A549 (cell line): ENCODE data around the gene MGAT5. TPM values are rescaled to one million over a fixed set of nuclear protein-coding genes. Genes with fewer than 3 reads are reported as not detected.

ENCODE experiments used
- ATAC-seq, 2 experiments: fragments of 200-7000 bp in 1 of 2; fragments of >200 bp in 1 of 2; cut with Nextera tagmentation in 1 of 2; cut with Tn5 transposase in 1 of 2; 3 replicates each; pipeline versions ENCODE4 v1.8.0 to v1.9.1; 2018 to 2020; ENCODE audit warnings: mild to moderate bottlenecking in 1 of 2, moderate library complexity in 1 of 2
- CTCF ChIA-PET: fragments of 300-600 bp; sonication (Branson Sonifier 250); formaldehyde crosslinking; extraction: SDS; loops from one replicate; lab custom pipeline; 2021; ENCODE audit warnings: antibody characterized with exemption, inconsistent platforms; lab: Yijun Ruan, JAX
- POLR2A ChIA-PET: fragments of 350-600 bp; formaldehyde crosslinking; extraction: SDS; loops from one replicate; lab custom pipeline; 2021; ENCODE audit warnings: antibody characterized with exemption, inconsistent platforms; lab: Yijun Ruan, JAX
- DNase-seq, 2 experiments: peaks; one replicate each; pipeline versions ENCODE4 v3.0.0 to v3.0.0-alpha.2; 2011 to 2016; ENCODE audit warnings: low read depth in 1 of 2, low spot score in 1 of 2
- FAIRE-seq: peaks from 2 replicates; lab custom pipeline; 2011; peaks lifted over from hg19 to GRCh38; lab: Jason Lieb, UNC
- H3K27ac ChIP-seq, 2 experiments: fragments of >200 bp; sonication (Bioruptor Twin); formaldehyde crosslinking; 3 replicates each; pipeline ENCODE4 v1.5.1; 2016 to 2017
- H3K4me1 ChIP-seq: fragments of >200 bp; sonication (Bioruptor Twin); formaldehyde crosslinking; 3 replicates; pipeline ENCODE4 v1.6.1; 2016
- H3K4me2 ChIP-seq: fragments of >200 bp; sonication (Bioruptor Twin); formaldehyde crosslinking; 3 replicates; pipeline ENCODE4 v1.6.1; 2016
- H3K4me3 ChIP-seq: fragments of >200 bp; sonication (Bioruptor Twin); formaldehyde crosslinking; 3 replicates; pipeline ENCODE4 v1.5.1; 2016
- H3K9me3 ChIP-seq: fragments of >200 bp; sonication (Bioruptor Twin); formaldehyde crosslinking; 3 replicates; pipeline ENCODE4 v1.6.1; 2016
- CBX2 ChIP-seq: fragments of 200-600 bp; sonication (generic); IDR thresholded peaks from 2 replicates; pipeline ENCODE4 v1.6.1; 2016; ENCODE audit warnings: low read depth, mild to moderate bottlenecking, borderline replicate concordance
- CHD2 ChIP-seq: fragments of 150-350 bp; IDR thresholded peaks from 2 replicates; pipeline ENCODE4 v1.6.1; 2014; ENCODE audit warnings: low read length; ENCODE audit not compliant: partially characterized antibody
- CHD4 ChIP-seq: fragments of 200-600 bp; sonication (generic); IDR thresholded peaks from 2 replicates; pipeline ENCODE4 v1.6.1; 2016; ENCODE audit warnings: antibody characterized with exemption, mild to moderate bottlenecking, borderline replicate concordance
- FOXS1 ChIP-seq: fragments of 250-450 bp; sonication (Bioruptor Pico); IDR thresholded peaks from 2 replicates; pipeline ENCODE4 v1.5.0; 2020; ENCODE audit warnings: mild to moderate bottlenecking, moderate library complexity
- HOXA7 ChIP-seq: fragments of 250-450 bp; sonication (Bioruptor Pico); IDR thresholded peaks from 2 replicates; pipeline ENCODE4 v1.5.0; 2020; ENCODE audit warnings: mild to moderate bottlenecking, moderate library complexity
- HOXB5 ChIP-seq: fragments of 250-450 bp; sonication (Bioruptor Pico); IDR thresholded peaks from 2 replicates; pipeline ENCODE4 v1.5.0; 2020; ENCODE audit warnings: mild to moderate bottlenecking, moderate library complexity
- JUN ChIP-seq, 2 experiments: fragments of >200 bp; sonication (Bioruptor Twin); formaldehyde crosslinking; IDR thresholded peaks; 2 replicates in 1 of 2; 3 replicates in 1 of 2; pipeline ENCODE4 v1.6.1; 2016 to 2017
- MAFK ChIP-seq: fragments of 450-650 bp; IDR thresholded peaks from 2 replicates; pipeline ENCODE4 v1.6.1; 2014; ENCODE audit not compliant: partially characterized antibody
- MYC ChIP-seq: IDR thresholded peaks from 2 replicates; pipeline ENCODE4 v1.6.1; 2012; ENCODE audit warnings: mild to moderate bottlenecking, inconsistent platforms, low read length, improper control_type of control experiment, borderline replicate concordance
- PHF8 ChIP-seq: fragments of 200-600 bp; sonication (generic); IDR thresholded peaks from 2 replicates; pipeline ENCODE4 v1.6.1; 2016; ENCODE audit warnings: low read depth, mild to moderate bottlenecking, antibody characterized with exemption, moderate library complexity, borderline replicate concordance
- POLR2AphosphoS2 ChIP-seq: conservative IDR thresholded peaks from 2 replicates; pipeline ENCODE4 v1.6.1; 2012; ENCODE audit warnings: low read length, improper control_type of control experiment, inconsistent platforms
- SMC3 ChIP-seq: fragments of >200 bp; sonication (Bioruptor Twin); formaldehyde crosslinking; IDR thresholded peaks from 3 replicates; pipeline ENCODE4 v1.6.1; 2018; ENCODE audit warnings: inconsistent platforms
- SREBF2 ChIP-seq: fragments of 450-650 bp; IDR thresholded peaks from 2 replicates; pipeline ENCODE4 v1.6.1; 2014; ENCODE audit warnings: mild to moderate bottlenecking, moderate library complexity
- TP53 ChIP-seq: fragments of 250-450 bp; sonication (Bioruptor Pico); IDR thresholded peaks from 2 replicates; pipeline ENCODE4 v1.5.0; 2021; ENCODE audit warnings: mild to moderate bottlenecking, moderate library complexity
- ZC3H11A ChIP-seq: fragments of 450-650 bp; IDR thresholded peaks from 2 replicates; pipeline ENCODE4 v1.6.1; 2014; ENCODE audit warnings: antibody characterized with exemption, mild to moderate bottlenecking
- WGBS: methylation state at CpG from one replicate; pipeline ENCODE4 v1.1.6; 2017; ENCODE audit errors: missing lambda C conversion rate; 5-methylcytosine and 5-hydroxymethylcytosine counted together
- polyA plus RNA-seq, 4 experiments: library from polyadenylated mRNA; depleted of rRNA in 3 of 4; stranded (reverse); fragments of >200 nt; fragmentation: RNase III in 1 of 4; extraction: RNeasy Plus Mini Kit Qiagen cat#74134 plus additional on column Dnase treatment in 1 of 4; gene quantifications; 2 replicates in 3 of 4; 3 replicates in 1 of 4; pipeline ENCODE4 v1.2.3, GENCODE V29; 2011 to 2017
- TF ChIP-seq, protein P1 (sequence below): fragments of 250-450 bp; sonication (Bioruptor Pico); IDR thresholded peaks from 2 replicates; pipeline ENCODE4 v1.5.0; 2020; ENCODE audit warnings: low read depth, mild to moderate bottlenecking, moderate library complexity
- TF ChIP-seq, protein P2 (sequence below): fragments of 450-650 bp; IDR thresholded peaks from 2 replicates; pipeline ENCODE4 v1.6.1; 2014; ENCODE audit warnings: antibody characterized with exemption
- TF ChIP-seq, protein P3 (sequence below): IDR thresholded peaks from 2 replicates; pipeline ENCODE4 v1.6.1; 2012; ENCODE audit warnings: low read depth, borderline replicate concordance
- TF ChIP-seq, protein P4 (sequence below): fragments of 200-600 bp; sonication (generic); IDR thresholded peaks from 2 replicates; pipeline ENCODE4 v1.6.1; 2016; ENCODE audit warnings: antibody characterized with exemption, mild to moderate bottlenecking, moderate library complexity
- TF ChIP-seq, protein P5 (sequence below): fragments of 150-350 bp; IDR thresholded peaks from 2 replicates; pipeline ENCODE4 v1.6.1; 2014; ENCODE audit warnings: low read depth, mild to moderate bottlenecking, low read length
- TF ChIP-seq, protein P6 (sequence below): fragments of >200 bp; sonication (Bioruptor Twin); formaldehyde crosslinking; IDR thresholded peaks from 3 replicates; pipeline ENCODE4 v1.6.1; 2016

MGAT5 gene
- polyA plus RNA-seq, 2 of the 4 experiments (the other 2 are of a cell fraction): 13.2 to 17.1 TPM

DNA sequence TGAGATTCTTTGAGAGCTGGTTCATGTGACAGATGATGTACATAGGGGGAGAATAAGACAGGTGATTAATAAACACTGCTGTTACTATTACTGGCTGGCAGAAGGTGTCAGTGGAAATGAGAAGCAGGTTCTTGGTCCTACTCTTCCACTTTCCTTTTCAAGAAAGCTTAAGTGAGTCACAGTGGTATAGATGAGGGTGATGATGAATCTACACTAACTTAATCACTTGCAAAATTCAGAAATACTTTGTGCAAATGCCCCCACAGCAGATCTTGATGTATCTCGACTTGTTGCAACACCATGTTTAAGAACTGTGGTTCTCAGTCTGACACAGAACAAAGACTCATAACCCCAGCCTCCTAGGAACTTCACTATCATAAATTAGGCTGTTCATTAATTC is 35.9 kb upstream of the MGAT5 start:
- Histone ChIP-seq H3K4me3 (no peak overlapping the region), H3K9me3 (no peaks in the 10 kb centered on the region), H3K4me2 (no peak overlapping the region), H3K4me1 (no peaks in the 10 kb centered on the region), H3K27ac (no peak overlapping the region)
- DNase-seq (no peak), ATAC-seq (no peak), FAIRE-seq (no peak)
- CTCF ChIA-PET: interaction anchor here (0.9 to 2.0 kb wide), 2 partner anchors 11 to 21 kb away, joined by 3 to 8 read pairs; no protein-coding TSS in a partner anchor
- WGBS: 92% methylated on average over 1 of the region's 1 CpG
- no peak for TF ChIP-seq HOXA7 (CRISPR knock-in tag)
- no peak for TF ChIP-seq POLR2AphosphoS2
- no peak for TF ChIP-seq PHF8
- TF ChIP-seq ZC3H11A: no peak
- TF ChIP-seq, protein P1, sequence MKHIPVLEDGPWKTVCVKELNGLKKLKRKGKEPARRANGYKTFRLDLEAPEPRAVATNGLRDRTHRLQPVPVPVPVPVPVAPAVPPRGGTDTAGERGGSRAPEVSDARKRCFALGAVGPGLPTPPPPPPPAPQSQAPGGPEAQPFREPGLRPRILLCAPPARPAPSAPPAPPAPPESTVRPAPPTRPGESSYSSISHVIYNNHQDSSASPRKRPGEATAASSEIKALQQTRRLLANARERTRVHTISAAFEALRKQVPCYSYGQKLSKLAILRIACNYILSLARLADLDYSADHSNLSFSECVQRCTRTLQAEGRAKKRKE (CRISPR knock-in tag): no peak
- TF ChIP-seq, protein P2, sequence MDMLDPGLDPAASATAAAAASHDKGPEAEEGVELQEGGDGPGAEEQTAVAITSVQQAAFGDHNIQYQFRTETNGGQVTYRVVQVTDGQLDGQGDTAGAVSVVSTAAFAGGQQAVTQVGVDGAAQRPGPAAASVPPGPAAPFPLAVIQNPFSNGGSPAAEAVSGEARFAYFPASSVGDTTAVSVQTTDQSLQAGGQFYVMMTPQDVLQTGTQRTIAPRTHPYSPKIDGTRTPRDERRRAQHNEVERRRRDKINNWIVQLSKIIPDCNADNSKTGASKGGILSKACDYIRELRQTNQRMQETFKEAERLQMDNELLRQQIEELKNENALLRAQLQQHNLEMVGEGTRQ: no peak
- TF ChIP-seq, protein P3, sequence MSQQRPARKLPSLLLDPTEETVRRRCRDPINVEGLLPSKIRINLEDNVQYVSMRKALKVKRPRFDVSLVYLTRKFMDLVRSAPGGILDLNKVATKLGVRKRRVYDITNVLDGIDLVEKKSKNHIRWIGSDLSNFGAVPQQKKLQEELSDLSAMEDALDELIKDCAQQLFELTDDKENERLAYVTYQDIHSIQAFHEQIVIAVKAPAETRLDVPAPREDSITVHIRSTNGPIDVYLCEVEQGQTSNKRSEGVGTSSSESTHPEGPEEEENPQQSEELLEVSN: no peak
- TF ChIP-seq, protein P4, sequence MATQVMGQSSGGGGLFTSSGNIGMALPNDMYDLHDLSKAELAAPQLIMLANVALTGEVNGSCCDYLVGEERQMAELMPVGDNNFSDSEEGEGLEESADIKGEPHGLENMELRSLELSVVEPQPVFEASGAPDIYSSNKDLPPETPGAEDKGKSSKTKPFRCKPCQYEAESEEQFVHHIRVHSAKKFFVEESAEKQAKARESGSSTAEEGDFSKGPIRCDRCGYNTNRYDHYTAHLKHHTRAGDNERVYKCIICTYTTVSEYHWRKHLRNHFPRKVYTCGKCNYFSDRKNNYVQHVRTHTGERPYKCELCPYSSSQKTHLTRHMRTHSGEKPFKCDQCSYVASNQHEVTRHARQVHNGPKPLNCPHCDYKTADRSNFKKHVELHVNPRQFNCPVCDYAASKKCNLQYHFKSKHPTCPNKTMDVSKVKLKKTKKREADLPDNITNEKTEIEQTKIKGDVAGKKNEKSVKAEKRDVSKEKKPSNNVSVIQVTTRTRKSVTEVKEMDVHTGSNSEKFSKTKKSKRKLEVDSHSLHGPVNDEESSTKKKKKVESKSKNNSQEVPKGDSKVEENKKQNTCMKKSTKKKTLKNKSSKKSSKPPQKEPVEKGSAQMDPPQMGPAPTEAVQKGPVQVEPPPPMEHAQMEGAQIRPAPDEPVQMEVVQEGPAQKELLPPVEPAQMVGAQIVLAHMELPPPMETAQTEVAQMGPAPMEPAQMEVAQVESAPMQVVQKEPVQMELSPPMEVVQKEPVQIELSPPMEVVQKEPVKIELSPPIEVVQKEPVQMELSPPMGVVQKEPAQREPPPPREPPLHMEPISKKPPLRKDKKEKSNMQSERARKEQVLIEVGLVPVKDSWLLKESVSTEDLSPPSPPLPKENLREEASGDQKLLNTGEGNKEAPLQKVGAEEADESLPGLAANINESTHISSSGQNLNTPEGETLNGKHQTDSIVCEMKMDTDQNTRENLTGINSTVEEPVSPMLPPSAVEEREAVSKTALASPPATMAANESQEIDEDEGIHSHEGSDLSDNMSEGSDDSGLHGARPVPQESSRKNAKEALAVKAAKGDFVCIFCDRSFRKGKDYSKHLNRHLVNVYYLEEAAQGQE: no peak
- no peak for TF ChIP-seq TP53
- TF ChIP-seq MAFK: no peak
- TF ChIP-seq, protein P5, sequence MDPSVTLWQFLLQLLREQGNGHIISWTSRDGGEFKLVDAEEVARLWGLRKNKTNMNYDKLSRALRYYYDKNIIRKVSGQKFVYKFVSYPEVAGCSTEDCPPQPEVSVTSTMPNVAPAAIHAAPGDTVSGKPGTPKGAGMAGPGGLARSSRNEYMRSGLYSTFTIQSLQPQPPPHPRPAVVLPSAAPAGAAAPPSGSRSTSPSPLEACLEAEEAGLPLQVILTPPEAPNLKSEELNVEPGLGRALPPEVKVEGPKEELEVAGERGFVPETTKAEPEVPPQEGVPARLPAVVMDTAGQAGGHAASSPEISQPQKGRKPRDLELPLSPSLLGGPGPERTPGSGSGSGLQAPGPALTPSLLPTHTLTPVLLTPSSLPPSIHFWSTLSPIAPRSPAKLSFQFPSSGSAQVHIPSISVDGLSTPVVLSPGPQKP: no peak
- no peak for TF ChIP-seq FOXS1 (CRISPR knock-in tag)
- no peak for TF ChIP-seq SREBF2
- TF ChIP-seq, protein P6, sequence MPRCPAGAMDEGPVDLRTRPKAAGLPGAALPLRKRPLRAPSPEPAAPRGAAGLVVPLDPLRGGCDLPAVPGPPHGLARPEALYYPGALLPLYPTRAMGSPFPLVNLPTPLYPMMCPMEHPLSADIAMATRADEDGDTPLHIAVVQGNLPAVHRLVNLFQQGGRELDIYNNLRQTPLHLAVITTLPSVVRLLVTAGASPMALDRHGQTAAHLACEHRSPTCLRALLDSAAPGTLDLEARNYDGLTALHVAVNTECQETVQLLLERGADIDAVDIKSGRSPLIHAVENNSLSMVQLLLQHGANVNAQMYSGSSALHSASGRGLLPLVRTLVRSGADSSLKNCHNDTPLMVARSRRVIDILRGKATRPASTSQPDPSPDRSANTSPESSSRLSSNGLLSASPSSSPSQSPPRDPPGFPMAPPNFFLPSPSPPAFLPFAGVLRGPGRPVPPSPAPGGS: no peak
- TF ChIP-seq HOXB5 (CRISPR knock-in tag): no peak
- TF ChIP-seq CHD4: no peak
- TF ChIP-seq CBX2: no peak
- TF ChIP-seq, all 56 proteins: peak for 0
- POLR2A ChIA-PET: no interaction called here

DNA sequence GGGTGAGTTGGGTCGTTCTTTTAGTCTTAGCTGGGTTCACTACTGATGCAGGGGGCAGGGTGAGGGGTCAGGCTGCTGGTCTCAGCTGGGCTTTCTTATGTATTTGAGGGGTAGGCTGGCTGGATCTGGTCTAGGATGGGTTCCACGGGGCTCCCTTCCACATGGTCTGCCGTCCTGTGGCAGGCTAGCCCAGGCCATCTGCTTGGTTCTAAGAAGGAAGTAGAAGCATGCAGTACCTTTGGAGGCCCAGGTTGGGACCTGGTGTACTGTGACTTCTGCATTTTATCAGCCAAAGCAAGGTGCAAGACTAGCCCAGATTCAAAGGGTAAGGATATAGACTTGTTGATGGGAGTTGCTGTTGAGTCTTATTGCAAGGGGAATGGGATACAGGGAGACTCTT is 35.5 kb upstream of the MGAT5 start:
- TF ChIP-seq, protein P4: no peak
- TF ChIP-seq SMC3: no peak
- TF ChIP-seq CHD2: no peak
- TF ChIP-seq POLR2AphosphoS2: no peak
- no peak for TF ChIP-seq MYC
- TF ChIP-seq, protein P6: no peak
- TF ChIP-seq JUN (IDR thresholded peaks at IDR 0.05): no peak
- ChIA-PET CTCF (interaction anchor here (2.0 kb wide), 1 partner anchor 11 kb away, joined by 8 read pairs; no protein-coding TSS in a partner anchor), POLR2A (no interaction called here)
- Histone ChIP-seq H3K4me1 (no peaks in the 10 kb centered on the region), H3K4me3 (no peak overlapping the region), H3K27ac (no peak overlapping the region), H3K9me3 (no peaks in the 10 kb centered on the region), H3K4me2 (no peak overlapping the region)
- ATAC-seq (no peak), DNase-seq (no peak), FAIRE-seq (no peak)
- WGBS: 63% methylated on average over 1 of the region's 3 CpGs
